Caco-2 (cell line): ENCODE results near the gene PPTC7. TPM values are rescaled to one million over a fixed set of nuclear protein-coding genes. Genes with fewer than 3 reads are reported as not detected.
"Not testable (repeated sequence)": the region's sequence is repeated elsewhere in the genome, so short reads cannot be mapped to it uniquely, and the experiment has no call there.

Experiments used
- BruUV-seq: library from RNA; stranded (reverse); fragments of 400-500 nt; replicated peaks from 2 replicates; lab custom pipeline; 2021; lab: Mats Ljungman, UMichigan
- CTCF ChIA-PET: fragments of 300-600 bp; sonication (Branson Sonifier 250); formaldehyde crosslinking; loops from one replicate; lab custom pipeline; 2022; ENCODE audit warnings: antibody characterized with exemption; lab: Charles Lee
- POLR2A ChIA-PET: fragments of 300-600 bp; sonication (Branson Sonifier 250); formaldehyde crosslinking; loops from one replicate; lab custom pipeline; 2022; ENCODE audit warnings: antibody characterized with exemption; lab: Charles Lee
- DNase-seq, 2 experiments: peaks; one replicate each; pipeline versions ENCODE4 v3.0.0 to v3.0.0-alpha.2; 2020 to 2022
- H3K27me3 ChIP-seq: replicated peaks from 2 replicates; pipeline ENCODE4 v1.6.0; 2011; ENCODE audit warnings: low read length; ENCODE audit not compliant: control insufficient read depth, insufficient read depth
- H3K36me3 ChIP-seq: 2 replicates; pipeline ENCODE4 v1.5.1; 2011; ENCODE audit warnings: low read length; ENCODE audit not compliant: control insufficient read depth, insufficient read depth
- H3K4me1 ChIP-seq: fragments of 250-450 bp; sonication (Bioruptor Pico); 2 replicates; pipeline ENCODE4 v1.5.1; 2020; ENCODE audit warnings: mild to moderate bottlenecking
- H3K4me3 ChIP-seq: 2 replicates; pipeline ENCODE4 v1.5.1; 2011; ENCODE audit warnings: low read depth, mild to moderate bottlenecking, control low read depth, low read length
- H3K9me3 ChIP-seq: fragments of 250-450 bp; sonication (Bioruptor Pico); 2 replicates; pipeline ENCODE4 v1.5.1; 2020; ENCODE audit warnings: mild to moderate bottlenecking, moderate library complexity
- H3K27ac Mint-ChIP-seq: one replicate; pipeline ENCODE4 v1.8.0; 2022; ENCODE audit warnings: mixed read lengths; ENCODE audit not compliant: unreplicated experiment
- H3K27me3 Mint-ChIP-seq: one replicate; pipeline ENCODE4 v1.8.0; 2022; ENCODE audit warnings: mixed read lengths; ENCODE audit not compliant: insufficient read depth, unreplicated experiment
- H3K36me3 Mint-ChIP-seq: one replicate; pipeline ENCODE4 v1.8.0; 2022; ENCODE audit warnings: mild to moderate bottlenecking, mixed read lengths; ENCODE audit not compliant: insufficient read depth, unreplicated experiment
- H3K4me1 Mint-ChIP-seq: one replicate; pipeline ENCODE4 v1.8.0; 2022; ENCODE audit warnings: low read depth, mixed read lengths; ENCODE audit not compliant: unreplicated experiment
- H3K4me3 Mint-ChIP-seq: one replicate; pipeline ENCODE4 v1.8.0; 2022; ENCODE audit warnings: mild to moderate bottlenecking, moderate library complexity, mixed read lengths; ENCODE audit not compliant: unreplicated experiment
- H3K9me3 Mint-ChIP-seq: one replicate; pipeline ENCODE4 v1.8.0; 2022; ENCODE audit warnings: mixed read lengths; ENCODE audit not compliant: unreplicated experiment
- intact Hi-C: fragments of 100-400 bp; cut with micrococcal nuclease; formaldehyde crosslinking; loops from one replicate; pipeline ENCODE4 v1.10.0; 2022; ENCODE audit not compliant: unreplicated experiment
- total RNA-seq: library from RNA; stranded (reverse); gene quantifications from 2 replicates; pipeline ENCODE4 v1.2.3, GENCODE V29; 2022
- TF ChIP-seq, protein P1 (sequence below), 2 experiments: fragments of 200-600 bp in 1 of 2; IDR thresholded peaks; 1 replicate in 1 of 2; 2 replicates in 1 of 2; pipeline versions ENCODE4 v1.5.1 to v1.8.0; 2011 to 2022; ENCODE audit warnings: antibody characterized with exemption in 1 of 2, control low read depth in 1 of 2, inconsistent platforms in 1 of 2, low read depth in 1 of 2, low read length in 1 of 2, mild to moderate bottlenecking in 1 of 2, moderate library complexity in 1 of 2; ENCODE audit not compliant: insufficient read depth in 1 of 2, severe bottlenecking in 1 of 2, unreplicated experiment in 1 of 2

The PPTC7 gene
- total RNA-seq, 1 experiment from 2014 or later: 19.0 TPM

DNA sequence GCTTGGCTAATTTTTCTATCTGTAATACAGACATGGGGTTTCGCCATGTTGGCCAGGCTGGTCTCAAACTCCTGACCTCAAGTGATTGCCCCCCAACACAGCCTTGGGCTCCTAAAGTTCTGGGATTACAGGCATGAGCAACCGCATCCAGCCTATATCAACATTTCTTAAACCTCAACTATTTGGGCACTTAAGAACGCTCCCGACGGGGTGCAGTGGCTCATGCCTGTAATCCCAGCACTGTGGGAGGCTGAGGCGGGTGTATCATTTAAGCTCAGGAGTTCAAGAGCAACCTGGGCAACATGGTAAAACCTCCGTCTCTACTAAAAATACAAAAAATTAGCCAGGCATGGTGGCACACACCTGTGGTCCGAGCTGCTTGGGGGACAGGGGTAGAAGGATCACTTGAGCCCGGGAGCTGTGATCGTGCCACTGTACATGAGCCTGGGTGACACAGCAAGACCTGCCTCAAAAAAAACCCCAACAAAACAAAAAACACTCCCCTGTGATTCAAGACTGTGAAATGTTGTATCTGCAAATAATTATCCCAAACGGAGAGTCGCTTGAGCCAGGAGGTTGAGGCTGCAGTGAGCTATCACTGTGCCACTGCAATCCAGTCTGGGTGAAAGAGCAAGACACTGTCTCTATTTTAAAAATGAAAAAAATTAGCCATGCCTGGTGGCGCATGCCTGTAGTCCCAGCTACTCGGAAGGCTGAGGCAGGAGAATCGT, 21.5 kb downstream of the PPTC7 start:
- Mint-ChIP-seq H3K36me3 (peaks cover 5% of the 10 kb centered on the region), H3K4me1 (peaks cover 7% of the 10 kb centered on the region), H3K4me3 (no peak overlapping the region), H3K27me3 (no peaks in the 10 kb centered on the region), H3K9me3 (no peaks in the 10 kb centered on the region), H3K27ac (no peak overlapping the region)
- Histone ChIP-seq H3K9me3 (no peaks in the 10 kb centered on the region), H3K4me1 (peaks cover 11% of the 10 kb centered on the region; the same call in 1 of the 2 replicates), H3K4me3 (no peak overlapping the region), H3K36me3 (no peaks in the 10 kb centered on the region), H3K27me3 (no peaks in the 10 kb centered on the region)
- intact Hi-C loops: no loop called here
- ChIA-PET POLR2A (no interaction called here), CTCF (interaction anchor here (0.7 kb wide), 1 partner anchor 13 kb away, joined by 3 read pairs; no protein-coding TSS in a partner anchor)
- TF ChIP-seq, protein P1, sequence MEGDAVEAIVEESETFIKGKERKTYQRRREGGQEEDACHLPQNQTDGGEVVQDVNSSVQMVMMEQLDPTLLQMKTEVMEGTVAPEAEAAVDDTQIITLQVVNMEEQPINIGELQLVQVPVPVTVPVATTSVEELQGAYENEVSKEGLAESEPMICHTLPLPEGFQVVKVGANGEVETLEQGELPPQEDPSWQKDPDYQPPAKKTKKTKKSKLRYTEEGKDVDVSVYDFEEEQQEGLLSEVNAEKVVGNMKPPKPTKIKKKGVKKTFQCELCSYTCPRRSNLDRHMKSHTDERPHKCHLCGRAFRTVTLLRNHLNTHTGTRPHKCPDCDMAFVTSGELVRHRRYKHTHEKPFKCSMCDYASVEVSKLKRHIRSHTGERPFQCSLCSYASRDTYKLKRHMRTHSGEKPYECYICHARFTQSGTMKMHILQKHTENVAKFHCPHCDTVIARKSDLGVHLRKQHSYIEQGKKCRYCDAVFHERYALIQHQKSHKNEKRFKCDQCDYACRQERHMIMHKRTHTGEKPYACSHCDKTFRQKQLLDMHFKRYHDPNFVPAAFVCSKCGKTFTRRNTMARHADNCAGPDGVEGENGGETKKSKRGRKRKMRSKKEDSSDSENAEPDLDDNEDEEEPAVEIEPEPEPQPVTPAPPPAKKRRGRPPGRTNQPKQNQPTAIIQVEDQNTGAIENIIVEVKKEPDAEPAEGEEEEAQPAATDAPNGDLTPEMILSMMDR (IDR thresholded peaks at IDR 0.05; ENCODE audit: insufficient read depth in 1 of 2, low read depth in 1 of 2, low read length in 1 of 2, severe bottlenecking in 1 of 2, unreplicated experiment in 1 of 2): no peak
- no peak for DNase-seq
- BruUV-seq: no TSS peak

DNA sequence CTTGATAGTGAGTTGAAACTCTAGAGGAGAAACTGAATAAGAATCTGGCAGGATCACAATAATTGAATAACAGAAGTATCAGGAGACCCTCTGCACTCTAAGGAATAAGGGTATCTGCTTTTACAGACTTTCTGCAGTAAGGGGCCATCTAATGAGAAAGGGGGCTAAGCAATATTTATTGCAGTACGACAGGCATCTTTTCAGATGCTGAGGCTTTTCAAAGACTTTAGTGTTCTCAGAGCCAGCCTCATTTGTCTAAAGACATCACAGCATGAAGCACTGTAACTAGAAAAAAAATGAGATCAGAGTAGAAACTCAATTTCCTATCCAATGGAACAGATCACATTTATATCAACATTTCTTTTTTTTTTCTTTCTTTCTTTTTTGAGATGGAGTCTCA, 22.2 kb downstream of the PPTC7 start:
- TF ChIP-seq, protein P1 (IDR thresholded peaks at IDR 0.05; ENCODE audit: insufficient read depth in 1 of 2, low read depth in 1 of 2, low read length in 1 of 2, severe bottlenecking in 1 of 2, unreplicated experiment in 1 of 2): no peak
- Histone ChIP-seq H3K4me3 (no peak overlapping the region), H3K9me3 (no peaks in the 10 kb centered on the region), H3K36me3 (no peaks in the 10 kb centered on the region), H3K27me3 (no peaks in the 10 kb centered on the region), H3K4me1 (peaks cover 4% of the 10 kb centered on the region; the same call in 1 of the 2 replicates)
- no TSS peak for BruUV-seq
- Mint-ChIP-seq H3K27ac (no peak overlapping the region), H3K27me3 (no peaks in the 10 kb centered on the region), H3K36me3 (peaks cover 5% of the 10 kb centered on the region), H3K9me3 (no peaks in the 10 kb centered on the region), H3K4me1 (peaks cover 6% of the 10 kb centered on the region), H3K4me3 (no peak overlapping the region)
- no peak for DNase-seq
- ChIA-PET POLR2A (no interaction called here), CTCF (no interaction called here)
- intact Hi-C loops: no loop called here

DNA sequence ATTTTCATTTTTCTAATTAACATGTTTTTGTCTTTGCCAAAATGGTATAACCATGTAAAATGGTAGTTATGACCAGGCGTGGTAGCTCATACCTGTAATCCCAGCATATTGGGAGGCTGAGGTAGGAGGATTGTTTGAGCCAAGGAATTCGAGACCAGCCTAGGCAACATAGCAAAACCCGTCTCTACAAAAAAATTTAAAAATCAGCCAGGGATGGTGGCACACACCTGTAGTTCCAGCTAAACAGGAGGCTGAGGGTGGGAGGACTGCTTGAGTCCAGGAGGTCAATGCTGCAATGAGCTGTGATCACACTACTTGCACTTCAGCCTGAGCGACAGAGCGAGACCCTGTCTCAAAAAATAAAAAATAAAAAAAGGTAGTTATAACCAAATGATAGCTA, 23.1 kb downstream of the PPTC7 start:
- Mint-ChIP-seq H3K36me3 (peaks cover 5% of the 10 kb centered on the region), H3K27me3 (no peaks in the 10 kb centered on the region), H3K27ac (no peak overlapping the region), H3K9me3 (no peaks in the 10 kb centered on the region), H3K4me1 (no peaks in the 10 kb centered on the region), H3K4me3 (no peak overlapping the region)
- TF ChIP-seq, protein P1 (IDR thresholded peaks at IDR 0.05; ENCODE audit: insufficient read depth in 1 of 2, low read depth in 1 of 2, low read length in 1 of 2, severe bottlenecking in 1 of 2, unreplicated experiment in 1 of 2): no peak
- no TSS peak for BruUV-seq
- ChIA-PET CTCF (no interaction called here), POLR2A (no interaction called here)
- Histone ChIP-seq H3K36me3 (no peaks in the 10 kb centered on the region), H3K4me3 (no peak overlapping the region), H3K27me3 (no peaks in the 10 kb centered on the region), H3K4me1 (no peaks in the 10 kb centered on the region), H3K9me3 (no peaks in the 10 kb centered on the region)
- intact Hi-C loops: no loop called here
- DNase-seq: no peak

DNA sequence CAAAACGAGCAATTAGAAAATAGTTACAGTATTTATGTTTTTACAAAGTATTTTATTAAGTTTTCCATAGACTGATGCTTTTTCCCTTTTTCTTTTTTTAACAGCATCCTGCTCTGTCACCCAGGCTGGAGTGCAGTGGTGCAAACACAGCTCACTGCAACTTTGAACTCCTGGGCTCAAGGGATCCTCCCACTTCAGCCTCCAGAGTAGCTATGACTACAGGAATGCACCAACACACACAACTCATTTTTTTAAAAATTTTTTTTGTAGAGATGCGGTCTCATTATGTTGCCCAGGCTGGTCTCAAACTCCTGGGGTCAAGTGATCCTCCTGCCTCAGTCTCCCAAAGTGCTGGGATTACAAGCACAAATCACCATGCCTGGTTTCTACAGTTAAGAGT, 24.2 kb downstream of the PPTC7 start:
- H3K27me3 Mint-ChIP-seq, CTCF ChIA-PET, H3K27ac Mint-ChIP-seq, H3K4me1 ChIP-seq, BruUV-seq, intact Hi-C loops, POLR2A ChIA-PET, H3K36me3 ChIP-seq, DNase-seq, H3K9me3 Mint-ChIP-seq, H3K4me3 ChIP-seq, H3K36me3 Mint-ChIP-seq, H3K4me1 Mint-ChIP-seq, H3K4me3 Mint-ChIP-seq, H3K27me3 ChIP-seq, H3K9me3 ChIP-seq: not testable (repeated sequence)
